MM.1S (cell line): ENCODE measurements around the gene MYLK4.

Experiments
- CTCF ChIP-seq: fragments of 300-600 bp; sonication (generic); IDR thresholded peaks from 2 replicates; pipeline ENCODE4 v1.5.1; 2016; ENCODE audit warnings: antibody characterized with exemption, low read length, mixed read lengths
- EZH2 ChIP-seq: fragments of 300-600 bp; sonication (generic); optimal IDR thresholded peaks from 2 replicates; pipeline ENCODE3; 2017; ENCODE audit warnings: low read depth, mild to moderate bottlenecking, antibody characterized with exemption, low read length, mixed read lengths
- EZH2phosphoT487 ChIP-seq: fragments of 300-600 bp; sonication (generic); IDR thresholded peaks from 2 replicates; pipeline ENCODE4 v1.6.1; 2018; ENCODE audit warnings: antibody characterized with exemption, low read length

- no peak for TF ChIP-seq CTCF
- TF ChIP-seq EZH2, result no peak
- TF ChIP-seq EZH2phosphoT487, result no peak
These were observed 98.8 kb downstream of the MYLK4 start for GRCh38 chr6:2651961-2652360.
